HepG2 (cell line): ENCODE measurements around the gene NDE1. TPM values are rescaled to one million over a fixed set of nuclear protein-coding genes. Genes with fewer than 3 reads are reported as not detected.

Experiments used
- ATAC-seq: fragments of 200-7000 bp; cut with Tn5 transposase; 3 replicates; pipeline ENCODE4 v1.9.1; 2020; ENCODE audit warnings: mild to moderate bottlenecking, moderate library complexity
- BruUV-seq: library from RNA; stranded (reverse); fragments of 400-500 nt; replicated peaks from 2 replicates; lab custom pipeline; 2021; lab: Mats Ljungman, UMichigan
- CTCF ChIA-PET: fragments of 300-600 bp; formaldehyde crosslinking; extraction: SDS; loops from one replicate; lab custom pipeline; 2021; ENCODE audit warnings: low total read pairs, inconsistent platforms, low intra/inter-chr PET ratio; lab: Yijun Ruan, JAX
- POLR2A ChIA-PET: fragments of 350-600 bp; sonication (Branson Sonifier 250); formaldehyde crosslinking; loops from one replicate; lab custom pipeline; 2020; ENCODE audit warnings: antibody characterized with exemption, inconsistent platforms; lab: Yijun Ruan, JAX
- DNase-seq: peaks from one replicate; pipeline ENCODE4 v3.0.0-alpha.2; 2015; ENCODE audit warnings: low spot score
- FAIRE-seq: peaks from 3 replicates; lab custom pipeline; 2011; peaks lifted over from hg19 to GRCh38; lab: Jason Lieb, UNC
- H2AFZ ChIP-seq: one replicate; pipeline ENCODE4 v1.6.1; 2011; ENCODE audit warnings: low read length, inconsistent platforms
- H3K27ac ChIP-seq: fragments of 300-600 bp; 3 replicates; pipeline ENCODE4 v1.8.0; 2011; ENCODE audit warnings: mixed run types, mild to moderate bottlenecking, mixed read lengths, low read length, inconsistent platforms; ENCODE audit not compliant: insufficient read depth; ENCODE audit errors: extremely low read length
- H3K27me3 ChIP-seq, 2 experiments: fragments of 200-600 bp in 1 of 2; 2 replicates in 1 of 2; 3 replicates in 1 of 2; pipeline versions ENCODE4 v1.6.0 to v1.8.0; 2011; ENCODE audit warnings: low read length in 2 of 2, mild to moderate bottlenecking in 2 of 2, moderate library complexity in 2 of 2, inconsistent platforms in 1 of 2; ENCODE audit not compliant: insufficient read depth in 2 of 2, control insufficient read depth in 1 of 2
- H3K36me3 ChIP-seq, 2 experiments: fragments of 200-600 bp in 1 of 2; replicated peaks in 1 of 2; 2 replicates in 1 of 2; 3 replicates in 1 of 2; pipeline versions ENCODE4 v1.5.1 to v1.8.0; 2011; ENCODE audit warnings: low read length in 2 of 2, inconsistent platforms in 1 of 2; ENCODE audit not compliant: insufficient read depth in 2 of 2, control insufficient read depth in 1 of 2
- H3K4me1 ChIP-seq: 2 replicates; pipeline ENCODE4 v1.5.1; 2012; ENCODE audit warnings: low read length, inconsistent platforms; ENCODE audit not compliant: insufficient read depth
- H3K4me2 ChIP-seq: 2 replicates; pipeline ENCODE4 v1.6.0; 2011; ENCODE audit warnings: low read depth, low read length, inconsistent platforms
- H3K4me3 ChIP-seq, 3 experiments: fragments of 200-600 bp in 1 of 3; sonication (generic), shearing (Covaris generic) in 1 of 3; replicated peaks in 1 of 3; 2 replicates each; pipeline ENCODE4 v1.5.1; 2011 to 2016; ENCODE audit warnings: low read length in 3 of 3, inconsistent platforms in 2 of 3, low read depth in 2 of 3, mild to moderate bottlenecking in 2 of 3, control low read depth in 1 of 3, mixed read lengths in 1 of 3; ENCODE audit not compliant: insufficient read depth in 1 of 3
- H3K79me2 ChIP-seq: one replicate; pipeline ENCODE4 v1.6.1; 2011; ENCODE audit warnings: low read length, inconsistent platforms; ENCODE audit not compliant: insufficient read depth
- H3K9ac ChIP-seq: 2 replicates; pipeline ENCODE4 v1.6.0; 2011; ENCODE audit warnings: mild to moderate bottlenecking, low read depth, low read length, inconsistent platforms; ENCODE audit not compliant: insufficient read depth
- H3K9me3 ChIP-seq: 2 replicates; pipeline ENCODE4 v1.5.1; 2012; ENCODE audit warnings: mild to moderate bottlenecking, low read length
- H4K20me1 ChIP-seq: 2 replicates; pipeline ENCODE4 v1.6.0; 2011; ENCODE audit warnings: inconsistent platforms, mild to moderate bottlenecking, low read length, moderate library complexity; ENCODE audit not compliant: insufficient read depth
- GATA4 ChIP-seq: sonication (generic); IDR thresholded peaks from 2 replicates; pipeline ENCODE4 v1.6.1; 2016; ENCODE audit warnings: antibody characterized with exemption, low read depth, borderline replicate concordance
- HNRNPH1 ChIP-seq: fragments of 200-400 bp; formaldehyde crosslinking; optimal IDR thresholded peaks from 2 replicates; pipeline ENCODE3; 2017; ENCODE audit warnings: mild to moderate bottlenecking, low read depth, low read length
- KDM2A ChIP-seq: sonication (generic); formaldehyde crosslinking; IDR thresholded peaks from 2 replicates; pipeline ENCODE4 v1.4.0; 2020; ENCODE audit warnings: low read depth, missing genetic modification reagents, borderline replicate concordance
- KLF11 ChIP-seq: IDR thresholded peaks from 2 replicates; pipeline ENCODE4 v1.6.1; 2016; ENCODE audit warnings: missing compliant biosample characterization
- SNRNP70 ChIP-seq: fragments of 200-400 bp; formaldehyde crosslinking; IDR thresholded peaks from 2 replicates; pipeline ENCODE4 v1.6.1; 2017; ENCODE audit warnings: mild to moderate bottlenecking, low read depth, low read length, moderate library complexity
- ZNF224 ChIP-seq: sonication (generic); formaldehyde crosslinking; IDR thresholded peaks from 2 replicates; pipeline ENCODE4 v1.5.0; 2020; ENCODE audit warnings: mild to moderate bottlenecking, missing genetic modification reagents
- WGBS: methylation state at CpG from one replicate; pipeline ENCODE4 v1.1.6; 2017; ENCODE audit warnings: low lambda C conversion rate; 5-methylcytosine and 5-hydroxymethylcytosine counted together
- in situ Hi-C: cut with HindIII; loops from 2 replicates; pipeline ENCODE4 v1.10.0; 2017; ENCODE audit warnings: low pct_unique_long_range_greater_than_20kb; ENCODE audit not compliant: extremely low pct_ligation_motif_present
- intact Hi-C: fragments of 100-400 bp; cut with micrococcal nuclease; formaldehyde crosslinking; loops from one replicate; pipeline ENCODE4 v1.10.0; 2022; ENCODE audit not compliant: unreplicated experiment
- polyA plus RNA-seq, 8 experiments: library from polyadenylated mRNA; depleted of rRNA in 3 of 8; stranded (reverse) in 7 of 8; unstranded in 1 of 8; fragments of >200 nt; fragmentation: Illumina TruSeq in 4 of 8; extraction: Trizol in 4 of 8; gene quantifications; 2 replicates each; pipeline versions ENCODE4 v1.2.1 to v1.2.3, GENCODE V29; 2011 to 2016; ENCODE audit warnings: low read depth in 4 of 8, missing spikeins in 1 of 8, mixed read lengths in 1 of 8; ENCODE audit not compliant: insufficient read depth in 1 of 8
- total RNA-seq, 5 experiments: library from RNA; depleted of rRNA; stranded (reverse); fragments of >200 nt; fragmentation: Illumina TruSeq; extraction: Trizol; gene quantifications; 2 replicates each; pipeline ENCODE4 v1.2.3, GENCODE V29; 2016; ENCODE audit warnings: low read depth in 1 of 5
- TF ChIP-seq, protein P1 (sequence below): sonication (generic); formaldehyde crosslinking; IDR thresholded peaks from 2 replicates; pipeline ENCODE4 v1.4.0; 2020; ENCODE audit warnings: mild to moderate bottlenecking, missing genetic modification reagents
- TF ChIP-seq, protein P2 (sequence below): fragments of 450-650 bp; IDR thresholded peaks from 2 replicates; pipeline ENCODE4 v1.6.1; 2017
- TF ChIP-seq, protein P3 (sequence below): sonication (generic); formaldehyde crosslinking; IDR thresholded peaks from 2 replicates; pipeline ENCODE4 v1.5.1; 2020; ENCODE audit warnings: missing genetic modification reagents, mild to moderate bottlenecking, borderline replicate concordance
- TF ChIP-seq, protein P4 (sequence below): sonication (generic); formaldehyde crosslinking; IDR thresholded peaks from 2 replicates; pipeline ENCODE4 v1.5.0; 2020; ENCODE audit warnings: mild to moderate bottlenecking, low read depth, missing genetic modification reagents, borderline replicate concordance
- TF ChIP-seq, protein P5 (sequence below): sonication (generic); formaldehyde crosslinking; conservative IDR thresholded peaks from 2 replicates; pipeline ENCODE4 v1.5.0; 2020; ENCODE audit warnings: missing genetic modification reagents

The NDE1 gene
- total and polyA plus RNA-seq, 2 of the 13 experiments (the other 11 are each of a cell fraction or from before 2014, with no cell fraction given), result 40.9 to 72.5 TPM

DNA sequence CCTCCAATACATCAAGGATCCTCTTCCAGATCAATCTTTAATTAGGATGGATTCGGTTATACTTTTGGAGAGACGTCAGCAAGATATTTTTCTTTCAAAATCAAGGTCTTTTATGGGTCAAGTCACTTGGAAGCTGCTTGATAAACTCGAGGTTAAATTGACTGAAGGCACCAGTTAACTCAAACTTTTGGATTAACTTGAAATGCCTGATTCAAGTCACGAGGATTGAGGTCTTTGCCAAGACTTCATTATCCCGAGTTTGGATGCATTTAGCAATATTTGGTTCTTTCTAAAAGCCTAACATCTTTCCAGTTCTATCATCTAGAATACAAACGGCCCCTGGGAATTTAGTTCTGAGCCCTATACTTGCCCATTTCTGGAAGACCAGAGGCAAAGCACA lies 123.9 kb downstream of the NDE1 start:
- intact Hi-C loops (no loop called here), in situ Hi-C loops (no loop called here)
- no peak for FAIRE-seq
- CTCF ChIA-PET, result no interaction called here
- H3K79me2 ChIP-seq, result no peaks in the 10 kb centered on the region
- H3K27ac ChIP-seq, result no peak overlapping the region
- no peak overlapping the region for H2AFZ ChIP-seq
- H3K4me2 ChIP-seq, result no peak overlapping the region
- H3K4me1 ChIP-seq, result peaks cover 11% of the 10 kb centered on the region; the same call in 1 of the 2 replicates
- TF ChIP-seq, protein P1, sequence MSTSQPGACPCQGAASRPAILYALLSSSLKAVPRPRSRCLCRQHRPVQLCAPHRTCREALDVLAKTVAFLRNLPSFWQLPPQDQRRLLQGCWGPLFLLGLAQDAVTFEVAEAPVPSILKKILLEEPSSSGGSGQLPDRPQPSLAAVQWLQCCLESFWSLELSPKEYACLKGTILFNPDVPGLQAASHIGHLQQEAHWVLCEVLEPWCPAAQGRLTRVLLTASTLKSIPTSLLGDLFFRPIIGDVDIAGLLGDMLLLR (CRISPR knock-in tag), result no peak
- TF ChIP-seq GATA4 (no peak), KDM2A (no peak), ZNF224 (no peak), HNRNPH1 (no peak), SNRNP70 (no peak), KLF11 (no peak)
- TF ChIP-seq, protein P2, sequence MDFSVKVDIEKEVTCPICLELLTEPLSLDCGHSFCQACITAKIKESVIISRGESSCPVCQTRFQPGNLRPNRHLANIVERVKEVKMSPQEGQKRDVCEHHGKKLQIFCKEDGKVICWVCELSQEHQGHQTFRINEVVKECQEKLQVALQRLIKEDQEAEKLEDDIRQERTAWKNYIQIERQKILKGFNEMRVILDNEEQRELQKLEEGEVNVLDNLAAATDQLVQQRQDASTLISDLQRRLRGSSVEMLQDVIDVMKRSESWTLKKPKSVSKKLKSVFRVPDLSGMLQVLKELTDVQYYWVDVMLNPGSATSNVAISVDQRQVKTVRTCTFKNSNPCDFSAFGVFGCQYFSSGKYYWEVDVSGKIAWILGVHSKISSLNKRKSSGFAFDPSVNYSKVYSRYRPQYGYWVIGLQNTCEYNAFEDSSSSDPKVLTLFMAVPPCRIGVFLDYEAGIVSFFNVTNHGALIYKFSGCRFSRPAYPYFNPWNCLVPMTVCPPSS, result no peak
- TF ChIP-seq, protein P3, sequence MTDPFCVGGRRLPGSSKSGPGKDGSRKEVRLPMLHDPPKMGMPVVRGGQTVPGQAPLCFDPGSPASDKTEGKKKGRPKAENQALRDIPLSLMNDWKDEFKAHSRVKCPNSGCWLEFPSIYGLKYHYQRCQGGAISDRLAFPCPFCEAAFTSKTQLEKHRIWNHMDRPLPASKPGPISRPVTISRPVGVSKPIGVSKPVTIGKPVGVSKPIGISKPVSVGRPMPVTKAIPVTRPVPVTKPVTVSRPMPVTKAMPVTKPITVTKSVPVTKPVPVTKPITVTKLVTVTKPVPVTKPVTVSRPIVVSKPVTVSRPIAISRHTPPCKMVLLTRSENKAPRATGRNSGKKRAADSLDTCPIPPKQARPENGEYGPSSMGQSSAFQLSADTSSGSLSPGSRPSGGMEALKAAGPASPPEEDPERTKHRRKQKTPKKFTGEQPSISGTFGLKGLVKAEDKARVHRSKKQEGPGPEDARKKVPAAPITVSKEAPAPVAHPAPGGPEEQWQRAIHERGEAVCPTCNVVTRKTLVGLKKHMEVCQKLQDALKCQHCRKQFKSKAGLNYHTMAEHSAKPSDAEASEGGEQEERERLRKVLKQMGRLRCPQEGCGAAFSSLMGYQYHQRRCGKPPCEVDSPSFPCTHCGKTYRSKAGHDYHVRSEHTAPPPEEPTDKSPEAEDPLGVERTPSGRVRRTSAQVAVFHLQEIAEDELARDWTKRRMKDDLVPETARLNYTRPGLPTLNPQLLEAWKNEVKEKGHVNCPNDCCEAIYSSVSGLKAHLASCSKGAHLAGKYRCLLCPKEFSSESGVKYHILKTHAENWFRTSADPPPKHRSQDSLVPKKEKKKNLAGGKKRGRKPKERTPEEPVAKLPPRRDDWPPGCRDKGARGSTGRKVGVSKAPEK (CRISPR knock-in tag), result no peak
- TF ChIP-seq, protein P4, sequence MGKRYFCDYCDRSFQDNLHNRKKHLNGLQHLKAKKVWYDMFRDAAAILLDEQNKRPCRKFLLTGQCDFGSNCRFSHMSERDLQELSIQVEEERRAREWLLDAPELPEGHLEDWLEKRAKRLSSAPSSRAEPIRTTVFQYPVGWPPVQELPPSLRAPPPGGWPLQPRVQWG (CRISPR knock-in tag), result no peak
- TF ChIP-seq, protein P5, sequence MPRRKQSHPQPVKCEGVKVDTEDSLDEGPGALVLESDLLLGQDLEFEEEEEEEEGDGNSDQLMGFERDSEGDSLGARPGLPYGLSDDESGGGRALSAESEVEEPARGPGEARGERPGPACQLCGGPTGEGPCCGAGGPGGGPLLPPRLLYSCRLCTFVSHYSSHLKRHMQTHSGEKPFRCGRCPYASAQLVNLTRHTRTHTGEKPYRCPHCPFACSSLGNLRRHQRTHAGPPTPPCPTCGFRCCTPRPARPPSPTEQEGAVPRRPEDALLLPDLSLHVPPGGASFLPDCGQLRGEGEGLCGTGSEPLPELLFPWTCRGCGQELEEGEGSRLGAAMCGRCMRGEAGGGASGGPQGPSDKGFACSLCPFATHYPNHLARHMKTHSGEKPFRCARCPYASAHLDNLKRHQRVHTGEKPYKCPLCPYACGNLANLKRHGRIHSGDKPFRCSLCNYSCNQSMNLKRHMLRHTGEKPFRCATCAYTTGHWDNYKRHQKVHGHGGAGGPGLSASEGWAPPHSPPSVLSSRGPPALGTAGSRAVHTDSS (CRISPR knock-in tag), result no peak
- no peak for DNase-seq
- H3K27me3 ChIP-seq, result peaks cover 0 to 39% of the 10 kb centered on the region in 2 experiments; a peak in 4 of 5 replicates
- ATAC-seq, result no peak
- H3K9me3 ChIP-seq, result no peaks in the 10 kb centered on the region
- no peaks in the 10 kb centered on the region for H3K36me3 ChIP-seq
- POLR2A ChIA-PET, result no interaction called here
- BruUV-seq, result no TSS peak
- H3K4me3 ChIP-seq, result no peak overlapping the region
- no peaks in the 10 kb centered on the region for H4K20me1 ChIP-seq
- H3K9ac ChIP-seq, result no peak overlapping the region
- under 1% methylated on average over 6 of the region's 6 CpGs for WGBS
